ENCODE results near the gene SLC12A7.

SLC12A7 gene

DNA sequence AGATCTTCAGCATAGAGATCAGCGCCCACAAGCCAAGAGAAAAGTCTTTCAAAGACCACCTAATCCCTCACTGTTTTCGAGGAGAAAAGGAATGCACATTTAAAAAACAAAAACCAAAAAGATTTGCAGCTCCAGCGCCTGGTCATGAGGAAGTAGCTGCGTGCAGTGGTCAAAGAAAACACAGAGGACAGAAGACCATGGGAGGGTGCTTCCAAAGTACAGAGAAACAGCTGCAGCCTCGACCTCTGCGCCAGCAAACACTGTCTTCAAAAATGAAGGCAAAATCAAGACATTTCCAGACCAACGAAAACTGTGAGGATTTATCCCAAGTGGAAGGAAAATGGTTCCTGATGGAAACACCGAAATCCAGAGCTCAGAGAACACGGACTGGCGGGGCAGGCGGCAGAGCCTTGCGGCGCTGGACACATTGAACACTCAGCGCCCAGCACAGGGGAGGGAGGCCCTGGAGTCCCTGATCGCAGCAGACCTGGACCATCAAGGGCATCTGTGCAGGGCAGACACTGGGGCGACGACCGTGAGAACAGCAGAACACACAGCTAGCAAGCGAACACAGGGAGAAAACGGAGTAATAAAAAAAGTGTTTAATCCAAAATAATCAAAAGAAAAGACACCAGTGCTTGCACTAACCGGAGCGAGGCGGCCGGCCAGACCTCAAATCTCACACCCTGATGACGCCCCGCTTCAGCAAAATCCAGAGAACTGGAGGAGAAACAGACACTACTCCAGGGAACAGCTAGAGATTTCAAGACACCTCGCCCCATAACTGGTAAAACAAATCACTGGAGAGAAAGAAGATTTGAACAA is 12.6 kb upstream of the SLC12A7 start:
- DNase-seq: no peak

DNA sequence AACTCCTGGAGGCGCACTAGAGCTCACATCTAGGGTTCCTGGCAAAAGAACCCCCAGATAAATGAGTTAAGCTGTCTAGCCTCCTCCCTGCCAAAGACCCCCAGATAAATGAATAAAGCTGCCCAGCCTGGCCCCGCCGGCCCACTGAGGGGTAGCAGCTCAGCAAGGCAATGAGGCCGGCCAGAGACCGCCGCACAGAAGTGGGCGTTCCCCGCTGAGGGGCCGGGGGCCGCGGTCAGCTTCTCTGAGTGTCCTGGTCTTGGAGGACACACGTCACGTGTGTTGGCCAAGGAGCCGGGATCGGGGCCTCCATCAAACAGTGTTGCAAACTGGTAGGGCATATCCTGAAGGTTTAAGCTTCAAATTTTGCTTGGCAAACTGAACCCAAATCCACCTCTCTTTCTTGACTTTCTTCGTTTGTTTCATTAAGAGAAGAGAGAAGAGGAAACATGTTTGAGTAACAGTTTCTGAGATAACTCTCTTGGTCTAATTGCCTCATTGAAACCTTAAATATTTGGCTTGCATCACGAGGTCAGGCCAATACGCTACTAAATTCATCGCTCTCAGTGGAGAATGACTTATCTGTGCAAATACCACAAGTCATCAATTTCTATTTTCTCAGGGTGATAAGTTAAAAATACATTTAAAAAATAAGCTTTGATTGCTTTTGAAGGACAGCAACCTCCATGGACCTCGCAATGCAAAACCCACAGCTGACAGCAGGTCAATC is 11.7 kb upstream of the SLC12A7 start:
- no peak for DNase-seq

DNA sequence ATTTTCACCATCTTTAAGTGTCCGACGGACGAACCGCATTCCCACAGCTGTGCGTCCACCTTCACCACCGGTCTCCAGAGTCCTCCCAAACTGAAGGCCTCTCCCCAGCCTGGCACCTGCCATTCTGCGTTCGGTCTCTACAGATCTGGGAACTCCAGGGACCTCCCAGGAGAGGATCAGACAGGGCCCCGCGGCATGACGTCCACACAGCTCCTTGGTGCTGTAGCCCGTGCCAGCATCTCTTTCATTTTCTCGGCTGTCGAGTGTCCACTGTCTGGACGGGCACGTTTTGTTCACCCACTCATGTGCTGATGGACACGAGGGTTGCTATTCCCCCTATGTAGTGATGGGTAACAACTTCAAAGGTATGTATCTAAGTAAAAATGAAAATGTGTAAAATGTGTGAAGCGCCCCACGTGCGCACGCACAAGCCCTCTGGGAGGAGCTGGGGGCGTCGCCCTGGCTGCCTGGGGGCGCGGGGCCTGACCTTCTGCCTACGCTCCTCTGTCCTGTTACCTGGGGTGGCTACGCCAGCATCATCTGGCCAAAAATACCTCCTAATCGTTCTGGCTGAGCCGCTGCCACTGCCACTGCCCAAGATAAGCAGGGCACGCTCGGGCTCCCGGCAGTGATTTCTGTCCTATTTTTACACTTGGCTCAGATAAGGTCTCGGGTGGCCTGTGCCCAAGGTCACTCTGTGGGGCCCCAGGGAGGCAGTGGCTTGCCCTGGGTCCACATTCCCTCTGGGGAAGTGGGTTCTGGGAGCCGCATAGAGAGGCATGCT is 10.8 kb upstream of the SLC12A7 start:
- DNase-seq: no peak

DNA sequence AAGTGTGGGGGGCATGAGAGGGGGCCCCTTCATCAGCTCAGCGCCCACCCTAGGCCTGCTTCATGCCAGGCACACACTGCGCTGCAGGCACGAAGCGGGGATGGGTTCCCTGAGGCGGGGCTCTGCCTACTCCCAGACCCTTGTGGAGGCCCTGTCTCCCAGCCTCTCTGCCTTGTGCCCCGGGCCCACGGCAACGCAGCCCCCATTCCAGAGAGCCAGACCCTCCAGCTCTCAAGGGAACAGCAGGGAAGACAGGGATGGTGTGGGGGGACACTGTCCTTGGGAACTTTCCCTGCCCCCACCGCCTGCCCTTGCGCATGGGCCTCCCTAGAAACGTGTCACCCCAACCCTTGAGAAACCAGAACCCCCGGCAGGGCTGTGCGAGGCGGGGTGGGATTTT is 10.0 kb upstream of the SLC12A7 start:
- no peak for DNase-seq

DNA sequence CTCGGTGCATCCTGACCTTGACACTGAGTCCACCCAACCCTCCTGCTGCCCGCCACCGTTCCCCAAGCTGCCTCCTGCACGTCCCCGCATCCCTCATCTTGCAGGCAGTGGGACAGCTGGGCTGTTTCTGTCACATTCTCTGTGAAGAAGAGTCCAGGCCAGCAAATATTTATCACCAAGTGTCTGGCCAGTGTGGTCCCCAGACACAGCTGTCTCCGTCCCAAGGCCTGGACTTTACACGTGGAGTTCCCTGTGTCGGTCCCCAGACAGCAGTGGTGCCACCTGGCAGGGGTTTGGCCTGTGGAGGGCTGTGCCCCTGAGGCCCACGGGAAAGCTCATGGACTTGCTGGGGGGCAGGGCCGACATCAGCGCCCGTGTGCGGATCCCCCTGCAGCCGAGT is 9.2 kb upstream of the SLC12A7 start:
- DNase-seq: no peak

DNA sequence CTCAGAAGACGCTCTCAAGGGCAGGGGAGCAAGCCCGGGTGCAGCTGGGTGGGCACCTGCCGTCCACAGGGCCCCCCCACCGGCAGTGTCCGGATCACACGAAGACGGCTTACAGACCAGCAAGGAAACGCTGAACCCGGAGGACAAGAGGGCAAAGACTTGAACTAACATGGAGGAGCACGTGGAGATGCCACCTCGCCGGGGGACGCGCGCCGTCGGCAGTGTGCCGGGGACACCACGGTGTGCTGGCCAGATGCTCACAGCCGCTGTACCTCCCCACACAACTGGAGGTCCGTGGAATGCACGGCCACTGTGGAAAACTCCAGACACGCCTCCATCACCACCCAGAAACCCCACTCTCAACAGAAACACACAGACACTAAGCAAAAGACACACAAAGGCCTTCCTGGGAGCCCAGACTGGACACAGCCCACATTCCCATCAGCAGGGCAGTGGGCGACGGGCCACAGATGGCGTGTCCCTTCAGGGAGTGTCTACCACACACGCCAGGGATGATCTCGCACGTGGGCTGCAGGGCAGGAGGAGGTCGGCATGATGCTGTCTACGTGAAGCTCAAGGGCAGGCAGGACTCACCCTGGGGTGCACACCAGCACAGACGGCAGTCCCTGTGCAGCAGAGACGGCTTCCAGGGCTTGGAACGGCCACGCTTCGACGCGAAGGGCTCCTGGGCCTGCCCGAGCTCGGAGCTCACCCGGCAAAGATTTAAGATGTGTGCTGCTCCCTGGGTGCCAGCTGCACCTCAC is 8.6 kb upstream of the SLC12A7 start:
- DNase-seq: no peak

DNA sequence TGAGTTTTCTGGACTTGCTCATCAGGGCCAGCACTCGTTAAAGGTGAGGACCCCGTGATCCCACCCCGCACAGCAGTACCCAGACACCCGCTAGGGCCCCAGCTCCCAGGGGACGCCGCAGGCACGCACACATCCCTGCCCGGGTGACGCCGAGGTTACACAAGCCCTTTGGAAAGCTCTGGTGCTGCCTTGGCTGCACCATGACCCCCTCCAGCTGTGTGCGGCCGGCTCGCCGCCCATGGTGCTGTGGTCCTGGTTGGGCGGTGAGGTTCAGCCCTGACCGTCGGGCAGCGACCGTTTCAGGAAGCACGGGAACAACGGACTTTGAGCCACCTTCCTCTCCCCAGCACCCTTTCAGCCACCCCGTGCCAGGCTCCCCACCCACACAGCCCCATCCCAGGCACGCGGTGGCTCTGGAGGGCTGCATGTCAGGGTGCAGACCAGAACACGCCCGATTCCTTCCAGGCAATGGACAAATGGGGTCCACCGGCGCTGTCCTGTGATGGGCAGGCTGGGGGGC is 7.5 kb upstream of the SLC12A7 start:
- no peak for DNase-seq

DNA sequence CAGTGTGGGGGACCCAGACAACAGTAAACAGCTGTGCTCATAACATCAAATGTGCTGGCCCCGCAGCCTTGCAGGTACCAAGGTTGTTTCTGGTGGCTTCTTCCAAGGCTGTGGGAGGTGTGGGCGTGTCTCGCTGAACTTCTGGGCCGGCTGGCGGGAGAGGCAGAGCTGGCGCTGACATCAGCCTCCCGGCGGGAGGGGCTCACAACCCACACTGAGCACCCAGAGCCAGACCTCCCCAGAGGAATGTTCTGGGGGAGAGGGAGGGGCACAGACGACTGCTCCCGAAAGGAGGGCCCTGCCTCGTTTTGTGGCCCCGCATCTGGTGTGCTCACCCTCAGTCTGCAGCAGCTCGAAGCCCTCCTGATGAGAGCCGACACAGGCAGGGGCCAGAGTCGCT is 6.9 kb upstream of the SLC12A7 start:
- no peak for DNase-seq

DNA sequence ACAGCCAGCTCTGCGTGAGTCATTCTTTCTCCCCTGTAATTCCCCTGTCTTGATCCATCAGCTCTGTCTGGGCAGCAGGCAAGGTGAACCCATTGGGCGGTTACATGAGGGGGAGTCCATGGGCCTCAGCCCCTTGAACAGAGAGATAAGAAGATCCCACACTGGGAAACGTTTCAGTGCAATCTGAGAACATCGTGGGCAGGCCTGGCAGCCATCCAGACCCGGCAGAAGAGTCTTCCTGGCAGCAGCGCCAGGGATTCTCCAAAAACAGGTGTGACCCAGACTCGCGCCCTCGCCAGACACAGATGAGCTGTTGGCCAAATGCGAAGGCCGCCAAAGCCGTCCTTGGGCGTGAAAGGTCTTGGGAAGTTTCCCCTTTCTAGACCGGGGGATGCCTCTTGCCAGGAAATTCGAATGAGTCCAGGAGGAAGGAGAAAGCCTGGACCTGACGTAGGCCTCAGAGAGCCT is 6.4 kb upstream of the SLC12A7 start:
- no peak for DNase-seq

DNA sequence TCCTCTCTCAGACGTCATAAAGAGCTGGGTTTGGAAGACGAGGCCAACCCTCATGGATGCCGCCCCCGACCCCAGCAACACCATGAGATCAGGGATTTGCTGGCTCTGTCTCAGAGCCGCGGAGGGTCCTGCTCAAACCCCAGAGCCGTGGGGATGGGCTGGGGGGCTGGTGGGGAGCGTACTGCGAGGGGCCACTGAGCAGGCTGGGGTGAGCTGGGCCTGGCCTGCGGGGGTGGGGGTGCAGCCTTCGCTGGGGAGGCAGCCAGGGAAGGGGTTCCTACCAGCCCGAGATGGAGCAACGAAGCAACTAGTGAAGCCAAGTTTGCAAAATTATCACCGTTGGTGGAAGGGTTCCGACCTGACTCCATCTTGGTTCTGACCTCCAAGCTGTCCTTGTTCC is 5.1 kb upstream of the SLC12A7 start:
- DNase-seq: no peak

DNA sequence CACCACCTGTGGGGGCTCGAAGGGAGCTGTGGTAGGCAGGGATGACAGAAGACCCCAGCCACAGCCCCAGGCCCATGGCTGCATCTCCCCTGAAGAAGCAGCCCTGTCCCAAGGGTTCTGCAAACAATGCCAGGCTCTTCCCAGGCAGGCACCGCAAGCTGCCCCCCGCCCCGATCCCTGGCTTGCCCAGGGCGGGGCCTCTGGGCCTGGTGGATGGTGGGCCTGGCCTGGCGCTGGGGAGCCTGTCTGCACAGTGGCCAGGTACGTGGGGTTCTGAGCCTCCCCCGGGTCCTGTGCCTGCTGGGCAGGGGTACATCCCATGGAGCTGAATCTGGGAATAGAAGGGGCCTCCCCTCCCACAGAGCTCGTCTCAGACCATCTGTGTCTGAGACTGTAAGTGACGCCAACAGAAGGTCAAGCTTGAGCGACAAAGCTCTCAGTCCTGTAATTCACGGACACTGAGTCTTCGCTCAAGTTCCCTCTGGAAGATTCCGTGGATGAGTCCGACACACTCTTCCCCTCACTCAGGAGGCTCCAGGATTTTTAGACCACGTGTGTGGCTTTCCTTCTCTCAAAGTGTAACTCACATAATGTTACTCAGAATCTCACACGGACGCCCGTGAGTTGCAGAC is 4.4 kb upstream of the SLC12A7 start:
- no peak for DNase-seq

DNA sequence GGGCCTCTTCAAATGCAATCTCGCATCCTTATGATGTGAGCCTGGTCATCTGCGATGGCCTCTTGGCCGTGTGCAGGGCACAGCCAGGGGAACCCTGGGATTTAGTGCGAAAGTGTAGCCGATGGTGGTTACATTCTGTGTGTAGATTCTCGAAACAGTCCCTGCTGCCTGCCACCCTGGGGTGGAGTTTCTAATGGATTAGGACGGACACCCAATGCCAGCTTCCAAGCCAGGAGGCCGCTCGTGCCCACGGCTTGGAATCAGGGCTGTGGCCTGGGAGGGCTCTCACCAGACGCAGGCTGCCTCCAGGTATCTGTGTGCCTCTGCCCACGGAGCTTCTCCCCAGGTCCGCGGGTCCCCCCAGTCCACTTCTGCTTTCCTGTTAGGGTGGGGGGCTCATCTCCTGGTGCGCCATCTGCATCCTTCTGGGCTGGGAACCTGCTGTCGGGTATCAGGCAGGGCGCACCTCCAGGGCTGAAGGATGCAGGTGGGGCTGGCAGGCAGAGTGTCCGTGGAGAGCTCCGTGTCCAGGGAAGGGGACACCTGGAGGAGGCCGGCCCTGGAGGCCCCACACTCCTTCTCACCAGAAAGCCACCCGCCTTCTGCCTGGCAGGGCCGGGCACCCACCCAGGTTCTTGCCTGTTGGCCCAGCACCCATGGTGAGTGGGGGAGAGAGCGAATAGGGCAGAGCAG is 3.4 kb upstream of the SLC12A7 start:
- no peak for DNase-seq

DNA sequence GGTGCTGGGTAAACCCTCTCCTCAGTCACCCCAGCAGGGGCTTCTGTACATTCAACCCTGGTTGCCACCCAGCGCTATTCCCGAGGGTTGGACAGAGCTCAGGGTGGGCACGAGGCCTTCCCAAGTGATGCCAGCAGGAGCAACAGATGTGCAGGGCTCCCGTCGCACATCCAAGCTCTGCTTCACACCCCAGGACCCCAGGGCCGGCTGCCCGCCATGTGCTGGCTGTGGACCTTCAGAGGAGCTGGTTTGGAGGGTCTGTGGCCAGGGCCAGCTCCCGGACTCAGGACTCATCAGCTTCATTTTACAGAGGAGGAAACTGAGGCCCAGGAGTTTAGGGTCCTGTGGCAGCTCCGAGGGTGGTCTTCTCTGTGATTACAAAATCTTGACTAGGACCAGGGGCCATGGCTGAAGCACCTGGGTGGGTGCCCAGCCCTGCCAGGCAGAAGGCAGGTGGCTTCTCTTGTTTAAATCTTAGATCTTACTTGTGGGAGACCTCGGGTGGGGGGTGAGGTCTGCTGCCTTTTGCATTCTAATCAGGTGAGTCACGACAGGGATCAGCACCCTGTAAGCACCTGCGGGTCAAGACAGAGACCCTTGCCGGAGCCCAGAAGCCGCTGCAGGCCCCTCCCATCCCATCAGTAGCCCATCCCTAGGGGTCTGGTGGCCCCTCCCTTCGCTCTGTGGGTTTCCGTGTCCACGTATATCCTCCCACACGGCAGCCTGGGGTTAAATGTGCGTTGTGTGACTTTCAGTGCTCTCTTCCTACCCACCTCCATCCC is 2.1 kb upstream of the SLC12A7 start:
- no peak for DNase-seq

DNA sequence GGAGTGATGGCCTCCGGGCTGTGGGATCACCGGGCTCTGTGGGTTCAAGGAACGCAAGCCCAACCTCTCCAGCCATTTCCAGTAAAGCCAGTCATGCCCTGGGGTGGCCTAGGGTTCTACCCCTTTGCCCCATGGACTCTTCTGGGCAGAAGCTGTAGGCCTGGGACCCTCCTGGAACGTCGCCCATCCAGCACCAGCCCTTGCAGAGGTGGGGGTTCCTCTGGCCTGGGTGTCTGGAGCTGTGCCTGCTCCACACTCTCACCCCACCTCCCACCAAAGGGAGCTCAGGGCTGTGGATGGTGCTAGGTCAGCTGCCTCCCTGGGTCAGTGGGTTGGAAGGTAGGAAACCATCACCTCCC is 1.4 kb upstream of the SLC12A7 start:
- DNase-seq: no peak

DNA sequence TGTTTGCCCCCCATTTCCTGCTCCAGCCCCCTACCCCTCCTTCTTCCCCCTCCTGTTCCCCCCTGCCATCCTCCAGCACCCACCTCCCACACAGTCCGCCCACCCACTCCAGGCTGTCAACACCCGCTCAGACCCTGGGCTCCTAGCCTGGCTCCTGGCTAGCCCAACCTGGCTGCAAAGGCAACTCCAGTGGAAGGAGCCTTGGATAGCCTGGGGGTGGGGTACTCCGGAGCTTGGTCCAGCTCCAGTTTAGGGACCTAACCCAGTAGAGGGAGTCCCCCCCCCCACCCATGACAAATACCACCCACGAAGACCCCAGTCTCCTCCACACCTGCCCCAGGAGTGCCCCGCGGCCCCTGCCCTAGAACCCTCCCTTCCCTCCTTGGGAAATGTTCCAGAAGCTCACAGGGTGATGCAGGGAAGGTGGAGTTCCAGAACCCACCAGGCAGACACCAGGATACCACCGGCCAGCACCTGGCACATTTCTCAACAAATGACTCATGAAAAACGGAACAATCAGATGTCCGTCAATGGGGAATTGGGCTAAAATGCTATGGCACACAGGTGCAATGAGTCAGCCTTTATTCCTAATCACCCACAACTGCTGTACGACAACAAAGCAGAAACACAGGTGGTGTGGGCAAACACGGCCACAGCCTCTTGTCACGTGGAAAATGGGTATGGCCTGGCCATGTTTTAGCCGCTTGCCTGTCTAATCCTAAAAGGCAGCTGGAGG is 901 bp upstream of the SLC12A7 start:
- DNase-seq: no peak

DNA sequence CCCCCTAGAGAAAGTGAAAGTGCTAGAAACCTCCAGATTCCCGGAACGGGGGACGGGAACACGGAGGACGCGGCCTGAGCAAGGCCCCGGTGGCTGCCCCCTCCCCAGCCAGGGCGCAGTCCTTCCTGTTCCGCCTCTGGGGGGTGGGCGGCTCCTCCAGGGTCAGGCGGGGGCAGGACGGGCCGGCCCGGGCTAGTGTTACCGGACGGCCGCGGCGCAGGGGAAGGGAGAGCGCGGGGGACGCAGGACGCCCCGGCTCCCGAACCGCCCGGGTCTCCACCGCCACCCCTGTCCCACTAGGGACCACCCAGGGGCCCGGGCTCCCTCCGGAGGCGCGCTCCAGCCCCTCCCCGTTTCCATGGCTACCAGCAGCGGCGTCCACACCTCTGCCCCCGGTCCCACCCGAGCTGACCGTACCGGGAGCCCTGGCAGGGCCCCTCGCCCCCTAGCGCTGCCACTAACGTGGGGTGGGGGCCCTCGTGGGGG is 579 bp downstream of the SLC12A7 start:
- DNase-seq: no peak

DNA sequence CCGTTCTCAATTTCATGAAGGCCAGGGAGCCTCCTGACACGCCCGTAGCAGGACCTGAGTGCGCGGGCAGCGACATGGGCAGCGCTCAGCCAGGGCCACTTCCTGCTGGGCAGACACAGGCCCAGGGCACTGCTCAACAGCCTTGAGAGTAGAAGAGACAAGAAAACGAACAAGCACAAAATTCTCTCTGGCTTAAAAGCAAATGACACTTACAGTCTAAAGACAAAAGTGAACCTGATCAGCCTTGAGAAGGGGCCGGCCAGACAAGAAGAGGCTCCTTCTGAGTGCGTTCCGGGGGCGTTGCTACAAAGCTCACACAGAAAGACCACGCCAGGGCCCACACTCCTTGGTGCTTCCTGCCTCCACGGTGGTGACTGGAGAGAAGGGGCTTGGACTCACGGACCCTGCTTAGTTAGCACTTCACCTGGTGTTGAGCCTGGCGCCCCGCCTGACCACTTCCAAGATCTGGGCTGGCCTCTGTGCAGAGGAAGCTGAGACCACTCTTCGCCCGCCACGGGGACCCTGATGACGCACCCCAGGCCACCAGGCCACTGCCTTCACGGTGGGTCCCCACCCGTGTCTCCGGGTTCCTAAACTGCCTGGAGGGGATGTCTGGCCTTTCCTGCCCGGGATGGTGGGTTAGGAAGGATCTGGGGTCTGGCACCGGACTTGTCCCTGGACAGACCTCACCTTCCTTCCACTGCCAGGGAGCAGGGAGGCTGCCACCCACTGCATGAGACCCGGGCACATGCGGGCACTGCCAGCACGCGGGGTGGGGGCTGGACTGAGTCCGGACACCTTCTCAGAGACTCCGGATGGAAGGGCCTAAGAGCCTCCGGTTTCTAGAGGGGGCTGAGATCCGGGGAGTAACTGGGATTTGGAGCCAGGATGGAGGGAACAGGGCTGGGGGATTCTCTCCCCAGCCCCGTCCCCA is 1.3 kb downstream of the SLC12A7 start:
- no peak for DNase-seq

DNA sequence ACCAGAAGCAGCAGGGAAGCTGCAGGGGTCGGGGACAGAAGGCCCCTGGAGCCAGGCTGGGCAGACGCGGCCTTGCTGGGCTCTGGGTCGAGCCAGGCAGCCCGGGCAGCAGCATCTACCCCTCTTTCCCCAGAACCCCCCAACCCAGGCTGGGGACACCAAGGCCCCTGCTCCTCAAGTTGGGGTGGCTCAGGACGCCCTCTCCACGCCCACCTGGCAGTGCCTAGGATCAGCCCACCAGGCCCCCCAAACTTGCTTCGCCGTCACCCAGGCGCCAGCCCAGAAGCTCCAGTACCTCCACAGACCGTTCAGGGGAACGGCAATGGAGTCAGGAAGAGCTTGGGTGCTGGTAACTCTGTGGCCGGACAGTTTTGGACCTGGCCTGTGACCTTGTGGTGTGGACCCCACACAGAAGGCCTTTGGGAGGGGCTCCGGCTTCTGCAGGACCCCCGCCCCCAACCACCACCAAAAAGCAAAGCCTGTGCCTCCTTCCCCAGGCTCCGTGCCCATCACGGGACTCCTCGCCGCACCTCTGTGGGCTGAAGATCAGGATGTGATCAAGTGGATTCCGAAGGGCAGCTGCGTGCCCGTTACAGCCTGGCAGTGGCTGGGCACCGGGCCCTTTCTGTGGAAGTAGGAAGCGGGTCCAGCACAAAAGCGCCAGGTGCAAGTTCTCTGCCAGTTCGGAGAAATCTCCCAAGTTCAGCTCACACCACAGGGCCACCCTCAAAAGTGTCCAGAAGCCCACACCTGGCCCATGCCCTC is 2.1 kb downstream of the SLC12A7 start:
- no peak for DNase-seq
